Measurements from ENCODE around the gene AKAP6.

- TF ChIP-seq CTCF (IDR thresholded peaks at IDR 0.05; ENCODE audit: low read depth, low read length, missing input control) (no peak), MAX (IDR thresholded peaks at IDR 0.05) (no peak), JUND (IDR thresholded peaks at IDR 0.05) (no peak), REST (IDR thresholded peaks at IDR 0.05) (no peak), YY1 (IDR thresholded peaks at IDR 0.05) (no peak), ZBTB33 (IDR thresholded peaks at IDR 0.05) (no peak), SP1 (IDR thresholded peaks at IDR 0.05) (no peak), EGR1 (IDR thresholded peaks at IDR 0.05; ENCODE audit: low read depth in 2 of 2) (no peak), TAF1 (conservative IDR thresholded peaks at IDR 0.05) (no peak), RAD21 (IDR thresholded peaks at IDR 0.05) (no peak), ATF3 (IDR thresholded peaks at IDR 0.05) (no peak), HNF4G (IDR thresholded peaks at IDR 0.05) (no peak), NR2F2 (IDR thresholded peaks at IDR 0.05) (no peak), RXRA (IDR thresholded peaks at IDR 0.05) (no peak)
These were observed 35.8 kb downstream of the AKAP6 start for GRCh38 chr14:32364941-32365340.
